ENCODE results near the gene FBXL19. TPM values are rescaled to one million over a fixed set of nuclear protein-coding genes. Genes with fewer than 3 reads are reported as not detected.

FBXL19 gene
- total and polyA plus RNA-seq, 9 of the 15 experiments (the other 6 are each of a cell fraction or from before 2014, with no cell fraction given) = 0.13 to 48.0 (median 13.5) TPM; not detected in 1

GRCh38 chr16:30895627-30896260, 27.6 kb upstream of the FBXL19 start (continued):
- TF ChIP-seq, protein P1, sequence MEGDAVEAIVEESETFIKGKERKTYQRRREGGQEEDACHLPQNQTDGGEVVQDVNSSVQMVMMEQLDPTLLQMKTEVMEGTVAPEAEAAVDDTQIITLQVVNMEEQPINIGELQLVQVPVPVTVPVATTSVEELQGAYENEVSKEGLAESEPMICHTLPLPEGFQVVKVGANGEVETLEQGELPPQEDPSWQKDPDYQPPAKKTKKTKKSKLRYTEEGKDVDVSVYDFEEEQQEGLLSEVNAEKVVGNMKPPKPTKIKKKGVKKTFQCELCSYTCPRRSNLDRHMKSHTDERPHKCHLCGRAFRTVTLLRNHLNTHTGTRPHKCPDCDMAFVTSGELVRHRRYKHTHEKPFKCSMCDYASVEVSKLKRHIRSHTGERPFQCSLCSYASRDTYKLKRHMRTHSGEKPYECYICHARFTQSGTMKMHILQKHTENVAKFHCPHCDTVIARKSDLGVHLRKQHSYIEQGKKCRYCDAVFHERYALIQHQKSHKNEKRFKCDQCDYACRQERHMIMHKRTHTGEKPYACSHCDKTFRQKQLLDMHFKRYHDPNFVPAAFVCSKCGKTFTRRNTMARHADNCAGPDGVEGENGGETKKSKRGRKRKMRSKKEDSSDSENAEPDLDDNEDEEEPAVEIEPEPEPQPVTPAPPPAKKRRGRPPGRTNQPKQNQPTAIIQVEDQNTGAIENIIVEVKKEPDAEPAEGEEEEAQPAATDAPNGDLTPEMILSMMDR (IDR thresholded peaks at IDR 0.05 in 2 of 3, conservative IDR thresholded peaks at IDR 0.05 in 1 of 3; ENCODE audit: insufficient read depth in 2 of 3, low read depth in 1 of 3, low read length in 3 of 3) = no peak
- TF ChIP-seq HMGN3 (IDR thresholded peaks at IDR 0.05; ENCODE audit: borderline replicate concordance, extremely low read depth, insufficient read length, low read depth, low read length) (no peak), TRIM25 (IDR thresholded peaks at IDR 0.05; ENCODE audit: borderline replicate concordance) (peak; percentile 61; the same call in 1 of the 2 replicates), SIRT6 (IDR thresholded peaks at IDR 0.05; ENCODE audit: low read depth, low read length) (no peak), ATF7 (IDR thresholded peaks at IDR 0.05) (peak; percentile 21; the same call in 1 of the 2 replicates), ZNF668 (CRISPR knock-in tag; IDR thresholded peaks at IDR 0.05) (0 out of 2 replicates have a peak, but pooled peaks have one; percentile 26), HDAC2 (IDR thresholded peaks at IDR 0.05) (0 out of 2 replicates have a peak, but pooled peaks have one; percentile 8), NBN (IDR thresholded peaks at IDR 0.05; ENCODE audit: low read depth) (no peak), LARP7 (IDR thresholded peaks at IDR 0.05) (peak; percentile 53; the same call in 1 of the 2 replicates), GTF2F1 (IDR thresholded peaks at IDR 0.05; ENCODE audit: low read depth, low read length) (no peak), GABPB2 (CRISPR knock-in tag; conservative IDR thresholded peaks at IDR 0.05) (no peak), DIDO1 (tag; IDR thresholded peaks at IDR 0.05; ENCODE audit: low read depth) (no peak)
- TF ChIP-seq, protein P2, sequence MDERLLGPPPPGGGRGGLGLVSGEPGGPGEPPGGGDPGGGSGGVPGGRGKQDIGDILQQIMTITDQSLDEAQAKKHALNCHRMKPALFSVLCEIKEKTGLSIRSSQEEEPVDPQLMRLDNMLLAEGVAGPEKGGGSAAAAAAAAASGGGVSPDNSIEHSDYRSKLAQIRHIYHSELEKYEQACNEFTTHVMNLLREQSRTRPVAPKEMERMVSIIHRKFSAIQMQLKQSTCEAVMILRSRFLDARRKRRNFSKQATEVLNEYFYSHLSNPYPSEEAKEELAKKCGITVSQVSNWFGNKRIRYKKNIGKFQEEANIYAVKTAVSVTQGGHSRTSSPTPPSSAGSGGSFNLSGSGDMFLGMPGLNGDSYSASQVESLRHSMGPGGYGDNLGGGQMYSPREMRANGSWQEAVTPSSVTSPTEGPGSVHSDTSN (CRISPR knock-in tag; IDR thresholded peaks at IDR 0.05; ENCODE audit: low read depth) = no peak
- TF ChIP-seq, protein P2 (tag; conservative IDR thresholded peaks at IDR 0.05; ENCODE audit: low read depth) = no peak
- TF ChIP-seq, protein P3, sequence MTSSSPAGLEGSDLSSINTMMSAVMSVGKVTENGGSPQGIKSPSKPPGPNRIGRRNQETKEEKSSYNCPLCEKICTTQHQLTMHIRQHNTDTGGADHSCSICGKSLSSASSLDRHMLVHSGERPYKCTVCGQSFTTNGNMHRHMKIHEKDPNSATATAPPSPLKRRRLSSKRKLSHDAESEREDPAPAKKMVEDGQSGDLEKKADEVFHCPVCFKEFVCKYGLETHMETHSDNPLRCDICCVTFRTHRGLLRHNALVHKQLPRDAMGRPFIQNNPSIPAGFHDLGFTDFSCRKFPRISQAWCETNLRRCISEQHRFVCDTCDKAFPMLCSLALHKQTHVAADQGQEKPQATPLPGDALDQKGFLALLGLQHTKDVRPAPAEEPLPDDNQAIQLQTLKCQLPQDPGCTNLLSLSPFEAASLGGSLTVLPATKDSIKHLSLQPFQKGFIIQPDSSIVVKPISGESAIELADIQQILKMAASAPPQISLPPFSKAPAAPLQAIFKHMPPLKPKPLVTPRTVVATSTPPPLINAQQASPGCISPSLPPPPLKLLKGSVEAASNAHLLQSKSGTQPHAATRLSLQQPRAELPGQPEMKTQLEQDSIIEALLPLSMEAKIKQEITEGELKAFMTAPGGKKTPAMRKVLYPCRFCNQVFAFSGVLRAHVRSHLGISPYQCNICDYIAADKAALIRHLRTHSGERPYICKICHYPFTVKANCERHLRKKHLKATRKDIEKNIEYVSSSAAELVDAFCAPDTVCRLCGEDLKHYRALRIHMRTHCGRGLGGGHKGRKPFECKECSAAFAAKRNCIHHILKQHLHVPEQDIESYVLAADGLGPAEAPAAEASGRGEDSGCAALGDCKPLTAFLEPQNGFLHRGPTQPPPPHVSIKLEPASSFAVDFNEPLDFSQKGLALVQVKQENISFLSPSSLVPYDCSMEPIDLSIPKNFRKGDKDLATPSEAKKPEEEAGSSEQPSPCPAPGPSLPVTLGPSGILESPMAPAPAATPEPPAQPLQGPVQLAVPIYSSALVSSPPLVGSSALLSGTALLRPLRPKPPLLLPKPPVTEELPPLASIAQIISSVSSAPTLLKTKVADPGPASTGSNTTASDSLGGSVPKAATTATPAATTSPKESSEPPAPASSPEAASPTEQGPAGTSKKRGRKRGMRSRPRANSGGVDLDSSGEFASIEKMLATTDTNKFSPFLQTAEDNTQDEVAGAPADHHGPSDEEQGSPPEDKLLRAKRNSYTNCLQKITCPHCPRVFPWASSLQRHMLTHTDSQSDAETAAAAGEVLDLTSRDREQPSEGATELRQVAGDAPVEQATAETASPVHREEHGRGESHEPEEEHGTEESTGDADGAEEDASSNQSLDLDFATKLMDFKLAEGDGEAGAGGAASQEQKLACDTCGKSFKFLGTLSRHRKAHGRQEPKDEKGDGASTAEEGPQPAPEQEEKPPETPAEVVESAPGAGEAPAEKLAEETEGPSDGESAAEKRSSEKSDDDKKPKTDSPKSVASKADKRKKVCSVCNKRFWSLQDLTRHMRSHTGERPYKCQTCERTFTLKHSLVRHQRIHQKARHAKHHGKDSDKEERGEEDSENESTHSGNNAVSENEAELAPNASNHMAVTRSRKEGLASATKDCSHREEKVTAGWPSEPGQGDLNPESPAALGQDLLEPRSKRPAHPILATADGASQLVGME (CRISPR knock-in tag; IDR thresholded peaks at IDR 0.05) = no peak
- TF ChIP-seq, protein P4, sequence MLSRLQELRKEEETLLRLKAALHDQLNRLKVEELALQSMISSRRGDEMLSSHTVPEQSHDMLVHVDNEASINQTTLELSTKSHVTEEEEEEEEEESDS (CRISPR knock-in tag; IDR thresholded peaks at IDR 0.05) = no peak

Measured in K562 (cell line).